Activated CD8-positive, alpha-beta T cell treated with anti-CD3 and anti-CD28 coated beads, Interleukin-2, amount 10 ng/mL, durations not matched to agents 7 days and 5 days (primary cell): ENCODE results near the gene CCDC86. TPM values are rescaled to one million over a fixed set of nuclear protein-coding genes. Genes with fewer than 3 reads are reported as not detected.

ENCODE experiments used
- ATAC-seq: fragments of 150-1000 bp; cut with Tn5 transposase; one replicate; pipeline ENCODE4 v1.10.0; 2021; ENCODE audit warnings: moderate library complexity
- CTCF ChIA-PET: fragments of 350-600 bp; sonication (Branson Sonifier 250); formaldehyde crosslinking; loops from one replicate; lab custom pipeline; 2021; ENCODE audit warnings: antibody characterized with exemption; lab: Charles Lee
- POLR2A ChIA-PET: fragments of 350-600 bp; sonication (Branson Sonifier 250); formaldehyde crosslinking; loops from one replicate; lab custom pipeline; 2021; ENCODE audit warnings: antibody characterized with exemption; lab: Charles Lee
- DNase-seq: peaks from one replicate; pipeline ENCODE4 v3.0.0-alpha.2; 2020
- H3K27ac Mint-ChIP-seq: one replicate; pipeline ENCODE4 v1.8.0; 2021; ENCODE audit warnings: mild to moderate bottlenecking, mixed read lengths
- H3K27me3 Mint-ChIP-seq: one replicate; pipeline ENCODE4 v1.8.0; 2021; ENCODE audit warnings: low read depth, mixed read lengths
- H3K36me3 Mint-ChIP-seq: one replicate; pipeline ENCODE4 v1.8.0; 2021; ENCODE audit warnings: low read depth, mixed read lengths
- H3K4me1 Mint-ChIP-seq: one replicate; pipeline ENCODE4 v1.8.0; 2021; ENCODE audit warnings: low read depth, mixed read lengths
- H3K4me3 Mint-ChIP-seq: one replicate; pipeline ENCODE4 v1.8.0; 2021; ENCODE audit warnings: mild to moderate bottlenecking, mixed read lengths
- H3K9me3 Mint-ChIP-seq: one replicate; pipeline ENCODE4 v1.8.0; 2022; ENCODE audit warnings: mixed read lengths; ENCODE audit not compliant: insufficient read depth
- total RNA-seq, 2 experiments: library from RNA; stranded (reverse); gene quantifications; one replicate each; pipeline ENCODE4 v1.2.3, GENCODE V29; 2021

CCDC86 gene
- total RNA-seq, 2 experiments from 2014 or later, result 34.2 to 36.0 TPM

DNA sequence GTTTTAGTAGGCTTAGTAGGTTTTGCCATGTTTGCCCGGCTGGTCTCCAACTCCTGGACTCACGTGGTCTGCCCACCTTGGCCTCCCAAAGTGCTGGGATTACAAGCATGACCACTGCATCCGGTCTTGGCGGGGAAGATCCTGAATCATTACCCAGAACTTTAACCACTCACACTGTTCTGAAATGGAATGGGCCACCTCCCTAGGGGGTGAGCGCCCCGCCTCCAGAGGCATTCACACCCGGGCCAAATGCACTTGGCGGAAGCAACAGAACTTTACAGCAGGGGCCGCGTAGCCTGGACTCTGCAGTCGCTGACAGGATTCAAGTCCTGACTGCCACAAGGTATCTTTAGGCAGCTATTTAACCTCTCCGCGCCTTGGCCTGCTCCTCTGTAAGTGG is 5.4 kb downstream of the CCDC86 start:
- Mint-ChIP-seq H3K27ac (no peak overlapping the region), H3K9me3 (no peaks in the 10 kb centered on the region), H3K27me3 (no peaks in the 10 kb centered on the region), H3K4me1 (peaks cover 31% of the 10 kb centered on the region), H3K4me3 (no peak overlapping the region), H3K36me3 (peaks cover 54% of the 10 kb centered on the region)
- ATAC-seq (no peak), DNase-seq (no peak)
- CTCF ChIA-PET, result interaction anchor here (1.0 to 1.9 kb wide), 4 partner anchors 9 to 40 kb away, joined by 3 to 10 read pairs (median 4); partner anchors contain the start of gene PTGDR2
- POLR2A ChIA-PET, result no interaction called here

DNA sequence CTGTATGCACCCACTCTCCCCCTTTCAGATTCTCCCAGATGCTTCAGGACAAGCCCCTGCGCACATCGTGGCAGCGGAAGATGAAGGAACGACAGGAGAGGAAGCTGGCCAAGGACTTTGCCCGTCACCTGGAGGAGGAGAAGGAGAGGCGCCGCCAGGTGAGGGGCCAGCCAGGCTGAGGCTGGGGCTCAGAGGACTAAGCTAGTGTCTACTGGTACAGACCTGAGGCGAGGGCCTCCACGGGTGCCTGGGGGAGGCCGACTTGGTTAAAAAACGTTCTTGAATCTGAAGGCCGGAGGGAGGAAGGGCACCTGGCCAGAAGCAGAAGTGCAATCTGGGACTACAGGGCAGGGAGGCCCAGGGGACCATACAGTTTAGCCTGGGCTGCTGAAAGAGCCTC is 6.0 kb downstream of the CCDC86 start:
- no peak for ATAC-seq
- H3K4me1 Mint-ChIP-seq, result peaks cover 29% of the 10 kb centered on the region
- ChIA-PET CTCF (interaction anchor here (1.0 kb wide), 1 partner anchor 39 kb away, joined by 3 read pairs; no protein-coding TSS in a partner anchor), POLR2A (no interaction called here)
- no peak overlapping the region for H3K4me3 Mint-ChIP-seq
- H3K27ac Mint-ChIP-seq, result no peak overlapping the region
- H3K36me3 Mint-ChIP-seq, result peaks cover 54% of the 10 kb centered on the region
- no peak for DNase-seq
- no peaks in the 10 kb centered on the region for H3K27me3 Mint-ChIP-seq
- H3K9me3 Mint-ChIP-seq, result no peaks in the 10 kb centered on the region

DNA sequence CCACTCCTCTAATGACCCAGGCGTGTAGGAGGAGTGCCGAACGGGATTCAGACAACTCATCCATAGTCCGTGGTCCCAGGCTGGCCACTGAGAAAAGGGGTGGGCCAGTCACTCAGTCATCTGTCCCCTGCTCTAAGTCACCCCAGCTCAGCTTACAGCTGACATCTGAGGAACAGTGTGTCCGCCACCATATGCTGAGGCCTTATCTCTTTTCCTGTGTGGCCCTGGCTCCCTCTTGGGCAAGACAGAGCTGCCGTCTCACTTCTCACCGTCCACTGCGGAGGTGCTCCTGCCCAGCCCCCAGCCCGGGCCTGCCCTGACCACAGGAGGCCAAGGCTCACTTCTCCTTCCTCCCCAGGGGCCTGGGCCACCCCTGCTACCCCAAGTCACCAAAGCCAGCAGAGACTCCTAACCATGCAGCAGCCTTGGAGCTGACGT is 6.8 kb downstream of the CCDC86 start:
- DNase-seq, result no peak
- Mint-ChIP-seq H3K27me3 (no peaks in the 10 kb centered on the region), H3K36me3 (peaks cover 54% of the 10 kb centered on the region), H3K27ac (peak overlapping the region; percentile 22), H3K4me1 (peaks cover 21% of the 10 kb centered on the region), H3K9me3 (no peaks in the 10 kb centered on the region), H3K4me3 (no peak overlapping the region)
- CTCF ChIA-PET, result interaction anchor here (2.1 kb wide), 1 partner anchor 17 kb away, joined by 9 read pairs; no protein-coding TSS in a partner anchor
- no peak for ATAC-seq
- POLR2A ChIA-PET, result interaction anchor here (0.6 kb wide), 1 partner anchor 67 kb away, joined by 3 read pairs; no protein-coding TSS in a partner anchor

DNA sequence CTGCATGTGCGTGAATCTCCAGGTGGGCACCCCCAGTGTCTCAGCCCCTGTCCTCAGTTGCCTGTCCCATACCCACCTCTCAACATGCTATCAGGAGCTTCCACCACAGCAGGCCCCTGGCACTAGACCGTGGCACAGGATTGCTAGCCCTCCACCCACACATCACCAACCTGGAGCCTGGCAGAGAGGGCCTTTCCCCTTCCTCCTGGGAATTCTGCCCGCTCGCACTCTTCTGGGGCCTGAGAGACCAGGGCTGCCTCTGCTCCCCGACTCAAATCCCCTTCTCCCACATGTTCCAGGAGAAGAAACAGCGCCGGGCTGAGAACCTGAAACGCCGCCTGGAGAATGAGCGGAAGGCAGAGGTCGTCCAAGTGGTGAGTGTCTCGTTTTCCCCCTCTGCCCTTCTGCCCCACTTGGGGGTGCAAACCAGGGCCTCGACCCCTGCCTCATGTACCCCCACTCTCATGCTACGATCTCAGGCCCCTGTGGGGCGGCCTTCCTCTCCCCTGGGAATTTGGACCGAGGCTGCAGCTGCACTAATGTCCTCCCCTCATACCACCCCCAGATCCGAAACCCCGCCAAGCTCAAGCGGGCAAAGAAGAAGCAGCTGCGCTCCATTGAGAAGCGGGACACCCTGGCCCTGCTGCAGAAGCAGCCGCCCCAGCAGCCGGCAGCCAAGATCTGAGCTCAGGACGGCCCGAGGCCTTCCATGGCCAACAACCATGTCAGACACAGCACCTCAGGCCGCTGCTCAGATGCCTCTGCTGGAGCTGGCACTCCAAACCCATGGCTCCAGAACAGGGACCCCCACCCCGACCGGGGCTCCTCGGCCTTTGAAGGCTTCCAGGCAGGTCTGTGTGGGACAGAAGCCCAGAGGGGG is 8.0 kb downstream of the CCDC86 start:
- POLR2A ChIA-PET, result no interaction called here
- no peaks in the 10 kb centered on the region for H3K27me3 Mint-ChIP-seq
- H3K4me1 Mint-ChIP-seq, result peaks cover 19% of the 10 kb centered on the region
- no peak overlapping the region for H3K4me3 Mint-ChIP-seq
- H3K9me3 Mint-ChIP-seq, result no peaks in the 10 kb centered on the region
- ATAC-seq (no peak), DNase-seq (no peak)
- H3K36me3 Mint-ChIP-seq, result peaks cover 51% of the 10 kb centered on the region
- H3K27ac Mint-ChIP-seq, result no peak overlapping the region
- CTCF ChIA-PET, result interaction anchor here (2.1 to 2.2 kb wide), 2 partner anchors 18 to 38 kb away, joined by 7 to 9 read pairs; no protein-coding TSS in a partner anchor

DNA sequence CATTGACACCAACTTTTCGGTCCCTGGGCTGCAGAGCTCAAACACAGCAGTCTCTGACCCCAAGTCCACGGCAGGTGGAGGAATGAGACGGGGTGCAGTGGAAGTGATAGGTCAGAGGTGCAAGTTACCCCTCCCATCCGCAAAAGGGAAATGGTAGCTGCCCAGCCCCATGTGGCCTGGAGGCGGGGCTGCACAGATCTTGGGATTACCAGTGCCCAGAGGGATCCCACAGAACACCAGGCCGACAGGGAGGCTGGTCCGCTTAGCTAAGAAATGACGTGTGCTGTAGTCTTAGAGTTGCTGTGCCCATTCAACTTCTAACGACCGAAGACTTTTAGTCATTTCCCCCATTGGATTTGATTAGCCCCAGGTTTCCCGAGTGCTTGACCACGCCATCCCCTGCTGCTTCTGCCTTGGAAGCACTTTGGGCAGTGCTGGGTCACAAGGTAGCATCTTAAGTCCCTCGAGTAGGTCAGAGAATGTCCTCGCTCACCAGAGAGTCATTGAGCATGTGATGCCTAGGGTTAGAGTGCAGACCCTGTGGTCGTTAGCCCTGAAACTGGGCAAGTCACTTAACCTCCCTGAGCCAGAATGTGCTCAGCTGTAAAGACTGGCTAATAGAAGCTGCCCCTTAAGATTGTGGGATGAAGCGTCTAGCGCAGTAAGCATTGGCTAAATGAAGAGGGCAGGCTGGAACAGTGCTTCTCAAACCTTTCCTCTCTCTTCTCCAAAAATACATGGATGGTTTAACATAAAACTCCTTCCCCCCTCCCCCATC is 9.6 kb downstream of the CCDC86 start:
- no peak for ATAC-seq
- no peak overlapping the region for H3K4me3 Mint-ChIP-seq
- no peaks in the 10 kb centered on the region for H3K27me3 Mint-ChIP-seq
- H3K9me3 Mint-ChIP-seq, result no peaks in the 10 kb centered on the region
- H3K4me1 Mint-ChIP-seq, result peaks cover 28% of the 10 kb centered on the region
- no peak overlapping the region for H3K27ac Mint-ChIP-seq
- POLR2A ChIA-PET, result no interaction called here
- no peak for DNase-seq
- CTCF ChIA-PET, result interaction anchor here (0.8 to 2.2 kb wide), 4 partner anchors 10 to 36 kb away, joined by 3 to 7 read pairs (median 4); no protein-coding TSS in a partner anchor
- peaks cover 40% of the 10 kb centered on the region for H3K36me3 Mint-ChIP-seq

DNA sequence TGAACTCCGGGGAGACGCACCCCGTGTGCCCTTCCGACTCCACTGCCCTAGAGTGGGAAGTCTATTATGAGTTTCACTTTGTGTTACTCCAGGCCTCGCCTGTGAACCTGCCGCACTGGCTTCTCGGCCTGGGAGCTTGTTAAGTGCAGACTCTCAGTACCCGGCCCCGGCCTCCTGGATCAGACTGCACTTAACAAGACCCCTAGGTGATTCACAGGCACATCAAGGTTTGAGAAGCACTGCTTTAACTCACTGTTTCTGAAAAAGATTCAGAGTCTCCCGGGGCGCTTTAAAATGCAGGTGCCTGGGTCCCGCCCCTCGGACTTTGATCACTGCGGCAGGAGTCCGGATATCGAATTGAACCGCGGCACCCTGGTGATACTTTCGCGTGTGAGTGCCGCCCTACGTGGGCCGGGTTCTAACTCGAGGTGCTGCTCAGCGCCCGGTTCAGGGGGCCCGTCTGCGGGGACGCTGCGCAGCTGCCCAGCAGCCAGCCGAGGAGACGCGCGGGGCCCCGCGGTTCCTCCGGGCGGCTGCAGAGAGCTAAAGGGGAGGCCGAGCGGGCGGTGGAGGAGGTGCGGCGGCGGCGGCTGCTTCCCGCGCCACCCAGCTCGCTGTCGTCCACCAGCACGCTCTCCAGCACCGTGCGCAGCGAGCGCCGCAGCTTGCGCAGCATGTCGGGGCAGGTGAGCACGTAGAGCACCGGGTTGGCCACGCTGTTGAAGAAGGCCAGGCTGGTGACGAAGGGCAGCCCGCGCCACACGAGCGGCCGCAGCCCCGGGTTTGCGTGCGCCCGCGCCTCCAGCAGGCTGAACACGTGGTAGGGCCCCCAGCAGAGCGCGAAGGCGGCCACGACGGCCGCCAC is 10.4 kb downstream of the CCDC86 start:
- Mint-ChIP-seq H3K9me3 (no peaks in the 10 kb centered on the region), H3K4me3 (no peak overlapping the region), H3K36me3 (peaks cover 38% of the 10 kb centered on the region), H3K27ac (no peak overlapping the region), H3K27me3 (no peaks in the 10 kb centered on the region), H3K4me1 (peaks cover 32% of the 10 kb centered on the region)
- ChIA-PET POLR2A (no interaction called here), CTCF (interaction anchor here (1.6 kb wide), 2 partner anchors 11 to 21 kb away, joined by 4 read pairs; no protein-coding TSS in a partner anchor)
- ATAC-seq (no peak), DNase-seq (no peak)

DNA sequence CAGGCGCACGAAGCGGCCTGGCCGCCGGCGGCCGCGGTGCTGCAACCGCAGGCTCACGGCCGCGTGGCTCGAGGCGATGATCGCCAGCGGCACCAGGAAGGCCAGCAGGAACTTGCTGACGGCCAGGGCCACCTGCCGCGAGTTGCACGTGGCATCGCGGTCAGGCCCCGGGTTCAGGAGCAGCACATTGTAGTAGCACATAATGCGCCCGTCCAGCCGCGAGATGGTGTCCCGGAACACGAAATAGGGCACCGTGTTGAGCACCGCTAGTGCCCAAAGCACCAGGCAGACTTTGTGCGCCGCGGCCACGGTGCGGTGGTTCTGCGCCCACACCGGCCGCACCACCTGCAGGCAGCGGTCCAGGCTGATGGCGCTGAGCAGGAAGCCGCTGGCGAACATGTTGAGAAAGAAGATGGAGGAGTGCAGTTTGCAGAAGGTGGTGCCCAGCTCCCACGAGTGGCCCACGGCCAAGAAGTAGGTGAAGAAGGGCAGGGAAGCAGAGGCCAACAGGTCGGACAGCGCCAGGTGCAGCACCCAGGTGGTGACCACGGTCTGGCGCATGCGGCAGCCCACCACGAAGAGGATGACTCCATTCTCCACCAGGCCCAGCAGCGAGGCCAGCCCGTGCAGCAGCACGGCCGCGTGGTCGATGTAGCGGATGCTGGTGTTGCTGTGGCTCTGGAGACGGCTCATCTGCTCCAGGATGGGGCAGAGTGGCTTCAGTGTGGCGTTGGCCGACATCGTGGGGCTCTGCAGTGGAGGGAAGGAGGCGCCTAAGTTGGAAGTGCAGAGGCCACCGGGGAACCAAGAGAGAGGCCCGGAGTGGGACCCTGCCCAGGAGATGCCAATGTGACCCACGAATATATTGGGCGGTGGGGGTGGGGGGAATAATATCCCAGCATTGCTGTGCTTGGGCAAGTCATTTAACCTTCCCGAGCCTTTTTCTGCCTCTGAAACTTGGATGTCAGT is 11.4 kb downstream of the CCDC86 start:
- ChIA-PET CTCF (no interaction called here), POLR2A (no interaction called here)
- no peak overlapping the region for H3K4me3 Mint-ChIP-seq
- no peak for DNase-seq
- no peaks in the 10 kb centered on the region for H3K27me3 Mint-ChIP-seq
- H3K9me3 Mint-ChIP-seq, result no peaks in the 10 kb centered on the region
- no peak overlapping the region for H3K27ac Mint-ChIP-seq
- peaks cover 32% of the 10 kb centered on the region for H3K36me3 Mint-ChIP-seq
- peaks cover 41% of the 10 kb centered on the region for H3K4me1 Mint-ChIP-seq
- no peak for ATAC-seq

DNA sequence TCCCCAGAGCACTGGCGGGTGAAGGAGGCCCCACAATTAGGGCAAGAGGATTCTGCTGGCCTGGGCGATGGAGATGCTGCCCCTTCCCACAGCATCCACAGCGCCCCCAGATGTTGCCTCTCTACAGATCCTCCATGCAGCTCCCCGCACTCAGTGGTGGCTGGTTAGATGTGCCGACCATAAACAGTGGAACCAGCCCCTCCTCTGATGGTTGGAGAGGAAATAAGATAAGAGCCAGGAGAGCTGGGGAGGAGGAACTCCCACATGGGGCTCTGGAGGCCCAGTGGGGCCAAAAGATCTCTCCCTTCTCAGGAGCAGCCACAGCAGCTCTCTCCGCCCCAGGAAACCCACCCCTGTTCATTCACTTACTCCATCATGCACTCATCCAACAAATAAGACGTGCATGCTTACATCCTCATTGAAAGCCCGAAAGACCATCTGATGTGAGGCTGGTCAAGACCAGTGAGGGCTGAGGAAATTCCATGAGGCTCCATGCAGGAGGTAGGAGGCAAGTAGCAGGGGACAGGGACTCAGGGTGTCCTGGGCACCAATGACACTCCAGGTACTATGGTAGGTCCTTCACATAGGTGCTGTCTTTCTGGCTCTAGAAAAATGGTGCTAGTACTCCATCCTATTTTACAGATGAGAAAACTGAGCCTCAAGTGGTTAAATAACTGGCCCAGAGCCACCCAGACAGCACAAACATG is 12.4 kb downstream of the CCDC86 start:
- ATAC-seq (no peak), DNase-seq (no peak)
- POLR2A ChIA-PET, result interaction anchor here (1.4 kb wide), 1 partner anchor 11 kb away, joined by 3 read pairs; no protein-coding TSS in a partner anchor
- H3K27me3 Mint-ChIP-seq, result no peaks in the 10 kb centered on the region
- H3K27ac Mint-ChIP-seq, result peak overlapping the region; percentile 47
- CTCF ChIA-PET, result interaction anchor here (2.3 to 3.5 kb wide), 3 partner anchors 14 to 33 kb away, joined by 12 to 22 read pairs (median 18); partner anchors contain the start of gene ZP1
- peaks cover 52% of the 10 kb centered on the region for H3K4me1 Mint-ChIP-seq
- H3K4me3 Mint-ChIP-seq, result no peak overlapping the region
- peaks cover 25% of the 10 kb centered on the region for H3K36me3 Mint-ChIP-seq
- no peaks in the 10 kb centered on the region for H3K9me3 Mint-ChIP-seq

DNA sequence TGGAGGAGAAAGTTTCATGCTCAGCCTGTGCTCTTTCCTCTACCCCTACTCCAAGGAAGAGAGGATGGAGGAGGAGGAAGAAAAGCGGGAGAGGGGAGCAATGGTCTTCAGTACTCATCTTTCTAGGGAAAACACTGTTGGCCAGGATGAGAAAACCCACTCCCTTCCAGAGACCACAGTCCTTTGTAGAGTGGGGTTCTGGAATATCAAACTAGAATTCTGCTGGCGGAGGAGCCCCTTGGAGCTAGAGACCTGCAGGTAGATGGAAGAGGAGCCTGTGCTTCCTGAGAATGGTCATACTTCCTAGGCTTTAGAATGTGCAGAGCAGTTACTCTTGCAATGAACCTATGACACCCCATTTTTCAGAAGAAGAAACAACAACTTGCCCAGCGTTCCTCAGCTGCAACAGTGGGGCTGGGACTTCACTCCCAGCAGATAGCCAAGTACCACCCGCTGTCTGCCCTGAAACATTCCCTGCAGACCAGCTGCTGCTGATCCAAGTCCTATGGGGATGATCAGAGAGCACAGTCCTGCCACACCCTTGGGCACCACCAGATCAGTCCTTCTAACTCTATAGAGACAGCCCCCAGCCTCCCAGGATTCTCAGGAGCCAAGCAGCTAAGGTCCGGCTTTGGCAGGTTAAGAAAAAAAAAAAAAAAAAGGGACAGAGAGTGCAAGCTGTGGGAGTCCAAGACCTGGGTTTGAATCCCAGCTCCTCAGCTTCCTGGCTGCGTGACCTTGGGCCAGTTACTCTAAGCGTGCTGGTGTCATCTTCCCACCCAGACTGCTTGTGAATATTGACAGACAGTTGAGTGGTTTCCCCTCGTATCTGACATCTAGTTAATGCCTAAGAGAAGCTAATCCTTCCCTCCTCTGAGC is 13.2 kb downstream of the CCDC86 start:
- H3K4me3 Mint-ChIP-seq, result peak overlapping the region; percentile 63
- peak overlapping the region; percentile 83 for H3K27ac Mint-ChIP-seq
- H3K4me1 Mint-ChIP-seq, result peaks cover 57% of the 10 kb centered on the region
- ChIA-PET POLR2A (interaction anchor here (0.7 to 1.4 kb wide), 4 partner anchors 10 to 18 kb away, joined by 3 to 4 read pairs (median 4); partner anchors contain the start of gene ZP1), CTCF (interaction anchor here (0.8 to 3.5 kb wide), 7 partner anchors 8 to 33 kb away, joined by 3 to 22 read pairs (median 5); partner anchors contain the start of gene ZP1)
- no peak for ATAC-seq
- no peak for DNase-seq
- H3K9me3 Mint-ChIP-seq, result no peaks in the 10 kb centered on the region
- no peaks in the 10 kb centered on the region for H3K27me3 Mint-ChIP-seq
- peaks cover 19% of the 10 kb centered on the region for H3K36me3 Mint-ChIP-seq
